Pons (tissue), 1 donor: ENCODE data around the gene IQGAP2.
"Not testable (repeated sequence)": the region's sequence is repeated elsewhere in the genome, so short reads cannot be mapped to it uniquely, and the experiment has no call there.

Source experiments
- DNase-seq: peaks from one replicate; pipeline ENCODE4 v3.0.0-alpha.2; 2016; ENCODE audit warnings: low spot score

Gene IQGAP2

GRCh38 chr5:76717222-76718083 lies 314.4 kb downstream of the IQGAP2 start:
- DNase-seq = no peak

- DNase-seq = no peak
These were observed 315.3 kb downstream of the IQGAP2 start for GRCh38 chr5:76718381-76718832.

GRCh38 chr5:76718880-76719279 lies 315.8 kb downstream of the IQGAP2 start:
- DNase-seq = no peak

- peak; percentile 13 for DNase-seq
These were observed 318.0 kb downstream of the IQGAP2 start for GRCh38 chr5:76720988-76721569.

GRCh38 chr5:76723266-76723665 lies 320.2 kb downstream of the IQGAP2 start:
- DNase-seq = no peak

- DNase-seq = no peak
These were observed 320.8 kb downstream of the IQGAP2 start for GRCh38 chr5:76723906-76724305.

- DNase-seq = no peak
These were observed 321.8 kb downstream of the IQGAP2 start for GRCh38 chr5:76724871-76725270.

GRCh38 chr5:76728965-76729364 lies 325.9 kb downstream of the IQGAP2 start:
- DNase-seq = no peak

GRCh38 chr5:76729373-76730290 lies 326.5 kb downstream of the IQGAP2 start:
- DNase-seq = no peak

GRCh38 chr5:76732405-76733048 lies 329.4 kb downstream of the IQGAP2 start:
- no peak for DNase-seq

- no peak for DNase-seq
These were observed 329.9 kb downstream of the IQGAP2 start for GRCh38 chr5:76733049-76733417.

- DNase-seq = no peak
These were observed 332.9 kb downstream of the IQGAP2 start for GRCh38 chr5:76735762-76736545.

- DNase-seq = no peak
These were observed 333.8 kb downstream of the IQGAP2 start for GRCh38 chr5:76736679-76737556.

- DNase-seq = no peak
These were observed 334.8 kb downstream of the IQGAP2 start for GRCh38 chr5:76737846-76738245.

- DNase-seq = not testable (repeated sequence)
These were observed 338.4 kb downstream of the IQGAP2 start for GRCh38 chr5:76741506-76741905.

- no peak for DNase-seq
These were observed 339.5 kb downstream of the IQGAP2 start for GRCh38 chr5:76742583-76742982.

- DNase-seq = no peak
These were observed 341.5 kb downstream of the IQGAP2 start for GRCh38 chr5:76744632-76745031.

- DNase-seq = no peak
These were observed 342.6 kb downstream of the IQGAP2 start for GRCh38 chr5:76745670-76746069.

GRCh38 chr5:76746677-76747076 lies 343.6 kb downstream of the IQGAP2 start:
- no peak for DNase-seq

GRCh38 chr5:76747706-76748105 lies 344.6 kb downstream of the IQGAP2 start:
- no peak for DNase-seq
